Measurements from ENCODE around the gene C19orf12. TPM values are rescaled to one million over a fixed set of nuclear protein-coding genes. Genes with fewer than 3 reads are reported as not detected.
A peak's percentile ranks its signal among the peaks of the same experiment; 100 is the strongest.

C19orf12 gene
- total and polyA plus RNA-seq, 4 donors: 24.2 to 42.9 (median 36.3) TPM

DNA sequence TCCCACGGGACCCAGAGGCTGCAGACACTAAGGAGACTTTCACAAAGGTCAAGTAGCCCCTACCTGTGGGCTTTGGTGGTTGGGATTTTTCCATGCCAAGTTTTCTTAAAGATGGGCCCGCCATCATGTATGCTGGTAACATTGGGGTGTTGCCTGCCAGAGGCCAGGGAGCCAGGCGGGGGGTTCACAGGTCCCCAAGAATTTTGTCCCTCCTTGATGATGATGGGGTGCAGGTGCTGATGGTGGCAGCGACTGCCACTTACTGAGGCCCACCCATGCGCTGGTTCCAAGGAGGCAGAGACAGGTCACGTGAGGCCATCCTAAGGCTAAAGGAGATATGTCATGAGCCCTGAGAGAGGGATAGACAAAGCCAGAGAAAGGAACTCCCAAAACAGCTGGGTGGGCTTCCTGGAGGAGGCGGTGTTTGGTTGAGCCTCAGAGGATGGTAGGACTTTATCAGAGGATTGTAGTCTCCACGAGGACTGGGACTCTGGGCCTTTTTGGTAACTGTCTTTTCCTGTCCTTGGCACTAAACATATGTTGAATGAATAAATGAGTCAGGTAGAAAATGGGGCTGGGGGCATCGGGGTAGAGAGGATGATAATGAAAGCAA lies 35.4 kb downstream of the C19orf12 start:
- Histone ChIP-seq H3K36me3 (ENCODE audit: control insufficient read depth, insufficient read depth, low read length) (peaks cover 32% of the 10 kb centered on the region), H3K4me3 (ENCODE audit: low read depth, low read length) (no peak overlapping the region), H3K27me3 (ENCODE audit: control insufficient read depth, insufficient read depth, low read length) (no peaks in the 10 kb centered on the region), H3K9me3 (ENCODE audit: control insufficient read depth, insufficient read depth, low read length) (no peaks in the 10 kb centered on the region), H3K27ac (ENCODE audit: low read depth, low read length) (no peak overlapping the region), H3K4me1 (ENCODE audit: control insufficient read depth, insufficient read depth, low read length) (peaks cover 43% of the 10 kb centered on the region)
- 88% methylated on average over 8 of the region's 9 CpGs for WGBS (ENCODE audit: insufficient coverage)
- DNase-seq (ENCODE audit: low read depth in 4 of 6, low spot score in 6 of 6): no peak

DNA sequence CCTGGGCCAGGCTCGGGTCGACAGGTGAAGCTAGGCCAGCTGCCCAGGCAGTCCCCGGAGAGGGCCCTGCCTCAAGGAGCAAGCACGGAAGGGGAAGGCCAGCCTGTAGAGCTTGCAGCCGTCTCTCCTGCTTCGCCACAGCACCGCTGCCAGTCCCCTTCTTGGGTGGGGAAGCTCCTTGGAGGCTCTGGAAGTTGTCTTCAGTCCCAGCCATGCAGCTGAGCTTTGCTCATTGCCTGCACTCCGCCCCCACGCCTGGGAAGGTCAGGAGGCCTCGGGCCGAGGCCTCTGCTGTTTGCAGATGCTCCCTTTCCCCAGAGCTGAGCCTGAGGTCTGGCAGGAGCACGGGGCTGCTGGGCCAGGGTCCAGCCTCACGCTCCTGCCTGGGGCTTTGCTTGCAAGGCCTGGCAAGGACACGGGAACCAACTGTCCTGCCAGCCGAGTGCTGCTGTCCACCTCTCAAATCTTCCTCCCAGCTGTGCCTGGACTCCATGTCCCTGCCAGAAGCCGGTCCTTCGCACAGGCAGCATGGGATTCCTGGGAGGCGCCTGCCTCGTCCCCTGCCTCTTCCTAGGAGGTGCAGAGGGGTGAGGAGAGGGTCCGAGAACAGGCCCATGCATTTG lies 36.5 kb downstream of the C19orf12 start:
- Histone ChIP-seq H3K36me3 (ENCODE audit: control insufficient read depth, insufficient read depth, low read length) (peaks cover 43% of the 10 kb centered on the region), H3K27me3 (ENCODE audit: control insufficient read depth, insufficient read depth, low read length) (no peaks in the 10 kb centered on the region), H3K4me1 (ENCODE audit: control insufficient read depth, insufficient read depth, low read length) (peaks cover 43% of the 10 kb centered on the region), H3K27ac (ENCODE audit: low read depth, low read length) (no peak overlapping the region), H3K9me3 (ENCODE audit: control insufficient read depth, insufficient read depth, low read length) (no peaks in the 10 kb centered on the region), H3K4me3 (ENCODE audit: low read depth, low read length) (no peak overlapping the region)
- DNase-seq (ENCODE audit: low read depth in 4 of 6, low spot score in 6 of 6): peak in 1 of 6 donors; percentile 19
- WGBS (ENCODE audit: insufficient coverage): 70% methylated on average over 15 of the region's 20 CpGs

DNA sequence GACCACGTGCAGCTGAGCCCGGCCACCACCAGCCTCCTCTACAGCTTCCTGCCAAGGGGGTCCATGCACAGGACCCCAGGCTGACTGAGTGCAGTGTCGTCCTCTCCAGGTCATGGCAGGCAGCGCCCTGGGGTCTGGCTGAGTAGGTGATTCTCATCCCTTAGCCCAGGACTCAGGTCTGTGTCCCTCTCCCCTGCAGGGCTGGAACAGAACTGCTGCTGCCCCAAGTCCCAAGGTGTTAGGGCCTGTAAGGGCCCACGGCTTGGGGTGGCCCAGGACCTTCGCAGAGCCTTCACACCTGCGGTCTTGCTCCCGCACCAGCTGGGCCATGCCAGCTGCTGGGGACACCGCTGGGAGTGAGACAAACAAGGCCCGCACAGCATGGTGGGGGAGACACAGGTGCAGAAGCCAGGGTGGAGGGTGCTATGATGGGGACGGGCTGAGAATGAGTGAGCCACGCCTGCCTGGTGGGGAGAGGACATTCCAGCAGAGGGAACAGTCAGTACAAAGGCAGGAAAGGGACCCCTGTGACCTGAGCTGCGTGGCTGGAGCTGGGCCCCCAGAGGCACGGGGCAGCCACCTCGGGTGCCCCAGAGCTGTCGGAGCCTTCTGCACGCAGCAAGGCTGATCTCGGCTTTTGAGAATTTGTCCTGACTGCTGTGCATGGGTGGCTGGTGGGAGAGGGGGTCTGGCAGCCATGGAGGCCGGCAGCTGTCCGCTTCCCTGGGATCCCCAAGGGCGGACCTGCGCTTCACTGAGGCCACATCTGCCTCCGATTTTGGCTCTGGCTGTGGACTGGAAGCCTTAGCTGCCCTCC lies 37.9 kb downstream of the C19orf12 start:
- peaks cover 35% of the 10 kb centered on the region for H3K4me1 ChIP-seq (ENCODE audit: control insufficient read depth, insufficient read depth, low read length)
- no peaks in the 10 kb centered on the region for H3K27me3 ChIP-seq (ENCODE audit: control insufficient read depth, insufficient read depth, low read length)
- WGBS (ENCODE audit: insufficient coverage): 79% methylated on average over 19 of the region's 23 CpGs
- no peaks in the 10 kb centered on the region for H3K9me3 ChIP-seq (ENCODE audit: control insufficient read depth, insufficient read depth, low read length)
- no peak overlapping the region for H3K27ac ChIP-seq (ENCODE audit: low read depth, low read length)
- no peak for DNase-seq (ENCODE audit: low read depth in 4 of 6, low spot score in 6 of 6)
- peaks cover 44% of the 10 kb centered on the region for H3K36me3 ChIP-seq (ENCODE audit: control insufficient read depth, insufficient read depth, low read length)
- no peak overlapping the region for H3K4me3 ChIP-seq (ENCODE audit: low read depth, low read length)

DNA sequence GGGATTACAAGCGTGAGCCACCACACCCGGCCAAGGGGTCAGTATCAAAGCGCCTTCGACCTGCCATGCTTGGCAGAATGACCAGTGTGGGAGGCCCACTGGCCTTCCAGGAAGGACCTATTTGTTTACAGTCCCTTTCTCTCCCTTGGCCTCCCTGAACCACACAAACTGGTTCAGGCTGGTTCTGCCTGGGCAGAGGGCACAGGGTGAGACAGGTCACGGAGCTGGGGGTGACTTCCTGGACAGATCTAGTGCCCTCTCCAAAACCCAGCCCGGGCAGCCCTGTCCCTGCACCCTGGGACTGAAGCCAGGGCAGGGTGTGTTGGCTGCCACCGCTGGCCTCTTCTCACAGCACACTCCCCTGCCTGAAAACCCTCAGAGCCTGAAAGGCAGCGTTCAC lies 38.5 kb downstream of the C19orf12 start:
- Histone ChIP-seq H3K36me3 (ENCODE audit: control insufficient read depth, insufficient read depth, low read length) (peaks cover 44% of the 10 kb centered on the region), H3K4me3 (ENCODE audit: low read depth, low read length) (no peak overlapping the region), H3K9me3 (ENCODE audit: control insufficient read depth, insufficient read depth, low read length) (no peaks in the 10 kb centered on the region), H3K27me3 (ENCODE audit: control insufficient read depth, insufficient read depth, low read length) (no peaks in the 10 kb centered on the region), H3K27ac (ENCODE audit: low read depth, low read length) (no peak overlapping the region), H3K4me1 (ENCODE audit: control insufficient read depth, insufficient read depth, low read length) (peaks cover 29% of the 10 kb centered on the region)
- 80% methylated on average over 8 of the region's 8 CpGs for WGBS (ENCODE audit: insufficient coverage)
- DNase-seq (ENCODE audit: low read depth in 4 of 6, low spot score in 6 of 6): no peak

DNA sequence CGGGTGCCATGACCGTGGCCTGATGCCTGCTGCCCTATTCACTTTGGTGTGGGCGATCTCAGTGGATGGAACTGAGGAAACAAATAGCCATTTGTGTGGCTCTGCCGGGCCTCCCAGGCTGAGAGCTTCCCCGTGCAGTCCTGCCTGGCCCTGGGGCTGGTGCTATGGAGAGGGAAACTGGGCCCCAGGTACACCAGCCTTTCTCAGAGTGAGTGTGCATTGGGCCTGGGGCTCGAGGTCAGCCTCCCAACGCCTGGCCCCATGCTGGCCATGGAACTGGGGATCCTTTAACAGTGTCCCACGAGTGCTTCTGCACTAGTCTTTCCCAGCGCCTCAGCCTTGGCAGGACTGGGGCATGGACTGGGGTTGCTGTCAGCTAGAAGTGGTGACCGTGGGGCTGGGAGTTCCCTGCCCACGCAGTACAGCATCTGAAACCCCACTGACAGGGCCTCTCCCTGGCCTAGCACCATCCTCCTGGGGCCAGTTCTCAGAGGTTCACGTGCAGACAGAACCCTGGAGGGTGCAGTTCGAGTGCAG lies 39.3 kb downstream of the C19orf12 start:
- Histone ChIP-seq H3K36me3 (ENCODE audit: control insufficient read depth, insufficient read depth, low read length) (peaks cover 44% of the 10 kb centered on the region), H3K4me1 (ENCODE audit: control insufficient read depth, insufficient read depth, low read length) (peaks cover 27% of the 10 kb centered on the region), H3K27ac (ENCODE audit: low read depth, low read length) (no peak overlapping the region), H3K4me3 (ENCODE audit: low read depth, low read length) (no peak overlapping the region), H3K27me3 (ENCODE audit: control insufficient read depth, insufficient read depth, low read length) (no peaks in the 10 kb centered on the region), H3K9me3 (ENCODE audit: control insufficient read depth, insufficient read depth, low read length) (no peaks in the 10 kb centered on the region)
- DNase-seq (ENCODE audit: low read depth in 4 of 6, low spot score in 6 of 6): no peak
- WGBS (ENCODE audit: insufficient coverage): 80% methylated on average over 13 of the region's 13 CpGs

DNA sequence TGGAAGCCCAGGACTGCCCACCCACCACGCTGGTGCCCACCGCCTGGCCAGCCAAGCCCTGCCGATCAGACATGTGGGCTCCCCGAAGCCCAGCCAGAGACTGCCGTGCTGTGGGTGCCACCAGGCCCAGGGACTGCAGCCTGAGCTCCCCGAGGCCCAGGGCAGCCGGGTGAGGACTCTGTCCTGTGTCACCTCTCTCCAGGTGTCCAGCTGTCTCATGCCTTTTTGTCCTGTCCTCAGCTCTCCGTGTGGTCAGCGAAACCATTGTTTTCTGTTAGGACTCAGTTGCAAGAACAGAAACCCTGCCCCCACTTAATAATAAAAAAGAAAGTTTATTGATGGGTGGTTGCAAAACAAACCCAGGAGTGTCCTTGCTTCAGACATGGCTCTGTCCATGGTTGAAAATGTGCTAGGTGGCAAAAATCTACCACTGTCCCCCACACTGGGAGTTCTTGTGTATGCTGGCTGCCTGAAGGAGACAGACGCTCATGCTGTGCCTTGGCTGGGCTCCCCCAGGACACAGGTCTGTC lies 39.9 kb downstream of the C19orf12 start:
- no peak for DNase-seq (ENCODE audit: low read depth in 4 of 6, low spot score in 6 of 6)
- H3K9me3 ChIP-seq (ENCODE audit: control insufficient read depth, insufficient read depth, low read length): no peaks in the 10 kb centered on the region
- H3K4me3 ChIP-seq (ENCODE audit: low read depth, low read length): no peak overlapping the region
- peaks cover 27% of the 10 kb centered on the region for H3K4me1 ChIP-seq (ENCODE audit: control insufficient read depth, insufficient read depth, low read length)
- peaks cover 44% of the 10 kb centered on the region for H3K36me3 ChIP-seq (ENCODE audit: control insufficient read depth, insufficient read depth, low read length)
- H3K27me3 ChIP-seq (ENCODE audit: control insufficient read depth, insufficient read depth, low read length): no peaks in the 10 kb centered on the region
- no peak overlapping the region for H3K27ac ChIP-seq (ENCODE audit: low read depth, low read length)
- 84% methylated on average over 8 of the region's 10 CpGs for WGBS (ENCODE audit: insufficient coverage)

DNA sequence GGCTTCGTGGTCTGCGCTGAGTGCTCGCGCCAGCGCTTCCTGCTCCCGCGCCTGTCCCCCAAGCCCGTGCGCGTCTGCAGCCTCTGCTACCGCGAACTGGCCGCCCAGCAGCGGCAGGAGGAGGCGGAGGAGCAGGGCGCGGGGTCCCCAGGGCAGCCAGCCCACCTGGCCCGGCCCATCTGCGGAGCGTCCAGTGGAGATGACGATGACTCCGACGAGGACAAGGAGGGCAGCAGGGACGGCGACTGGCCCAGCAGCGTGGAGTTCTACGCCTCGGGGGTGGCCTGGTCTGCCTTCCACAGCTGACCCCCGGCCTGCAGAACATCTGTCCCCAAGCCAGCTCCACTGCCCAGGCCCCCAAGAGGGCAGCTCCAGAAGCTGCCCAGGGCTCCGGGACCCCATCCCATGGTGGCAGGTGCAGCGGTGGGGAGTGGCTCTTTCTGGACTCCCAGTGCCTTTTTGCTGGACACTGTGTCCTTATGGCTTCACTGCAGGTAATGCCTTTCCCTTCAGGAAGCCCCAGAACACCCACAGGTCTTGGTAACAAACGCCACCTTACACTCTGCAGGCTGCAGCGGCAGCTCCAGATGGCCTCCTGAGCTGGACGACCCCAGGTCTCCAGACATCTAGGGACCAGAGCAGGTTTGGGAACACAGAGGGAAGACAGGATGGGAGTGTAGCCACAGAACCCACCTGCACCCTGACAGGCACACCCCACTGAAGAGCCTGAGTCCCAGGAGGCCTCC lies 40.5 kb downstream of the C19orf12 start:
- no peak overlapping the region for H3K27ac ChIP-seq (ENCODE audit: low read depth, low read length)
- H3K4me1 ChIP-seq (ENCODE audit: control insufficient read depth, insufficient read depth, low read length): peaks cover 27% of the 10 kb centered on the region
- no peaks in the 10 kb centered on the region for H3K9me3 ChIP-seq (ENCODE audit: control insufficient read depth, insufficient read depth, low read length)
- peaks cover 44% of the 10 kb centered on the region for H3K36me3 ChIP-seq (ENCODE audit: control insufficient read depth, insufficient read depth, low read length)
- H3K4me3 ChIP-seq (ENCODE audit: low read depth, low read length): no peak overlapping the region
- WGBS (ENCODE audit: insufficient coverage): 95% methylated on average over 34 of the region's 34 CpGs
- no peaks in the 10 kb centered on the region for H3K27me3 ChIP-seq (ENCODE audit: control insufficient read depth, insufficient read depth, low read length)
- no peak for DNase-seq (ENCODE audit: low read depth in 4 of 6, low spot score in 6 of 6)

DNA sequence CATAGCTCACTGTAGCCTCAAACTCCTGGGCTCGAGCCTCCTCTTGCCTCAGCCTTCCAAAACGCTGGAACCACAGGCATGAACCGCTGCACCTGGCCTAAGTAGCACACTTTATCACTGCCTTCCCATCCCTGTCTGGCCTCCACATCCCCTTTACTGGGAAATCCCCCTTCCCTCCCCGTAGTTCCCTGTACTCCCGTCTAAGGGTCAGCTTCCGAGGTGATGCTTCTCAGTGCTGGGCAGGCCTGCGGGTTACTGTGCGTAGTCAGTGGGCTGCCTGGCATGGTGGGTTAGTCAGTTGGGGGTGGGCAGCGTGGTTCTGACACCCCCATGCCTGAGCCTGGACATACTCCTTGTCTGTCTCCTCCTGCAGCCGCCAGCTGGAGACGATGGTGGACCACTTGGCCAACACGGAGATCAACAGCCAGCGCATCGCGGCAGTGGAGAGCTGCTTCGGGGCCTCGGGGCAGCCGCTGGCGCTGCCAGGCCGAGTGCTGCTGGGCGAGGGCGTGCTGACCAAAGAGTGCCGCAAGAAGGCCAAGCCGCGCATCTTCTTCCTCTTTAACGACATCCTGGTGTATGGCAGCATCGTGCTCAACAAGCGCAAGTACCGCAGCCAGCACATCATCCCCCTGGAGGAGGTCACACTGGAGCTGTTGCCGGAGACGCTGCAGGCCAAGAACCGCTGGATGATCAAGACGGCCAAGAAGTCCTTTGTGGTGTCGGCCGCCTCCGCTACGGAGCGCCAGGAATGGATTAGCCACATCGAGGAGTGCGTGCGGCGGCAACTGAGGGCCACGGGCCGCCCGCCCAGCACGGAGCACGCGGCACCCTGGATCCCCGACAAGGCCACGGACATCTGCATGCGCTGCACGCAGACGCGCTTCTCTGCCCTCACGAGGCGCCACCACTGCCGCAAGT lies 41.4 kb downstream of the C19orf12 start:
- WGBS (ENCODE audit: insufficient coverage): 96% methylated on average over 54 of the region's 57 CpGs
- no peak overlapping the region for H3K4me3 ChIP-seq (ENCODE audit: low read depth, low read length)
- peaks cover 28% of the 10 kb centered on the region for H3K4me1 ChIP-seq (ENCODE audit: control insufficient read depth, insufficient read depth, low read length)
- H3K36me3 ChIP-seq (ENCODE audit: control insufficient read depth, insufficient read depth, low read length): peaks cover 44% of the 10 kb centered on the region
- H3K27me3 ChIP-seq (ENCODE audit: control insufficient read depth, insufficient read depth, low read length): no peaks in the 10 kb centered on the region
- H3K27ac ChIP-seq (ENCODE audit: low read depth, low read length): no peak overlapping the region
- DNase-seq (ENCODE audit: low read depth in 4 of 6, low spot score in 6 of 6): no peak
- no peaks in the 10 kb centered on the region for H3K9me3 ChIP-seq (ENCODE audit: control insufficient read depth, insufficient read depth, low read length)

All from spinal cord (tissue), 10 donors.